Activated T-helper 9 cell treated with anti-CD3 and anti-CD28 coated beads, Interleukin-2, amount 50 U/mL, for 16 hours (primary cell): ENCODE data around the gene EVX1.

Experiments used
- DNase-seq: peaks from one replicate; pipeline ENCODE4 v3.0.0-alpha.2; 2020; ENCODE audit warnings: low read depth

EVX1 gene

GRCh38 chr7:27235387-27236311 is 7.0 kb upstream of the EVX1 start:
- no peak for DNase-seq

- DNase-seq = no peak
Measured at GRCh38 chr7:27237735-27238334, 4.8 kb upstream of the EVX1 start.

GRCh38 chr7:27238979-27239386 is 3.6 kb upstream of the EVX1 start:
- DNase-seq = no peak

GRCh38 chr7:27239387-27240014 is 3.1 kb upstream of the EVX1 start:
- no peak for DNase-seq

GRCh38 chr7:27240015-27240731 is 2.4 kb upstream of the EVX1 start:
- DNase-seq = no peak

GRCh38 chr7:27241189-27242056 is 1.2 kb upstream of the EVX1 start:
- DNase-seq = no peak

- DNase-seq = no peak
Measured at GRCh38 chr7:27242154-27242553, 448 bp upstream of the EVX1 start.

- no peak for DNase-seq
Measured at GRCh38 chr7:27243340-27244163, 950 bp downstream of the EVX1 start.

GRCh38 chr7:27244488-27245123 is 2.0 kb downstream of the EVX1 start:
- no peak for DNase-seq

GRCh38 chr7:27245124-27245797 is 2.7 kb downstream of the EVX1 start:
- DNase-seq = no peak

- no peak for DNase-seq
Measured at GRCh38 chr7:27245798-27246691, 3.4 kb downstream of the EVX1 start.

- no peak for DNase-seq
Measured at GRCh38 chr7:27247000-27247399, 4.4 kb downstream of the EVX1 start.

GRCh38 chr7:27247452-27248426 is 5.1 kb downstream of the EVX1 start:
- DNase-seq = no peak

GRCh38 chr7:27248427-27248806 is 5.8 kb downstream of the EVX1 start:
- DNase-seq = no peak

GRCh38 chr7:27248911-27249723 is 6.5 kb downstream of the EVX1 start:
- no peak for DNase-seq
